GM04504 (cell line): ENCODE measurements around the gene JUP.
"Not testable (repeated sequence)": the region's sequence is repeated elsewhere in the genome, so short reads cannot be mapped to it uniquely, and the experiment has no call there.

ENCODE experiments used
- DNase-seq: peaks from one replicate; pipeline ENCODE4 v3.0.0-alpha.2; 2012; ENCODE audit warnings: low read depth

The JUP gene

DNA sequence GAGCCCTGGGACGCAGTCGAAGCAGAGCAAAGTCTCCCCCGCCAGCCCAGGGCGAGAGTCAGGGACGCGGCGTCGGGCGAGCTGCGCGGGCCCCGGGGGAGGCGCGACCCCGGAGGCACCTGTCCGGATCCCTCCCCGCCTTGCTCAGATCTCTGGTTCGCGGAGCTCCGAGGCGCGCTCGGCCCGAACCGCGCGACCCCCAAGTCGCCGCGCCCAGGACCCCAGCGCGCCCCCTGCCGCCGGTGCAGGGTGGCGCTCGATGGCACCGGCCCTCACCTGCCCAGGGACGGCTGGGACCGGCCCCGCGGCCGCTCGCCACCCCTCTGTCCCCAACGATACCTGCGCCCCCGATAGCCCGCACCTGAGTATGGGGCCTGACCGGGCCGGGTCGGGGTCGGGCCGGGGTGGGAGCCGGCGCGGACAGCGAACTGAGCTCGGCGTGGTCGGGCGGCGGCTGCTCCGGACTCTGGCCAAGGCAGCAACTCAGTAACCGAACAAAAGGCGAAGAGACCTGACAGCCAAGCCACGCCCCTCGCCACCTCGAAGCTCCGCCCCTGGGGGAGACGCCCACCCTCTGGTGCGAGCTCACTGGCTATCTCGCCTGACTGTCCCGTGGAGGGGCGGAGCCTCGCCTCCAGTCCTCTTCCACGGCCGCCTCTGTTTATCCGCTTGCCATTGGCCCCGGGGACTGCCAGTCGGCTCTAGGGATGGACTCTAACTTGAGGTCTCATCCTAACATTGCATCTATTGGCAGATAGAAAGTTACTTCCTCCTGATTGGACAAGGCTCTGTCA lies at the start of gene JUP:
Gene JUP (minus strand): TSS at position 485 of the 794 bp plus-strand sequence. CDS start 14,857 bp downstream, outside the sequence.
- peak; percentile 93 for DNase-seq

DNA sequence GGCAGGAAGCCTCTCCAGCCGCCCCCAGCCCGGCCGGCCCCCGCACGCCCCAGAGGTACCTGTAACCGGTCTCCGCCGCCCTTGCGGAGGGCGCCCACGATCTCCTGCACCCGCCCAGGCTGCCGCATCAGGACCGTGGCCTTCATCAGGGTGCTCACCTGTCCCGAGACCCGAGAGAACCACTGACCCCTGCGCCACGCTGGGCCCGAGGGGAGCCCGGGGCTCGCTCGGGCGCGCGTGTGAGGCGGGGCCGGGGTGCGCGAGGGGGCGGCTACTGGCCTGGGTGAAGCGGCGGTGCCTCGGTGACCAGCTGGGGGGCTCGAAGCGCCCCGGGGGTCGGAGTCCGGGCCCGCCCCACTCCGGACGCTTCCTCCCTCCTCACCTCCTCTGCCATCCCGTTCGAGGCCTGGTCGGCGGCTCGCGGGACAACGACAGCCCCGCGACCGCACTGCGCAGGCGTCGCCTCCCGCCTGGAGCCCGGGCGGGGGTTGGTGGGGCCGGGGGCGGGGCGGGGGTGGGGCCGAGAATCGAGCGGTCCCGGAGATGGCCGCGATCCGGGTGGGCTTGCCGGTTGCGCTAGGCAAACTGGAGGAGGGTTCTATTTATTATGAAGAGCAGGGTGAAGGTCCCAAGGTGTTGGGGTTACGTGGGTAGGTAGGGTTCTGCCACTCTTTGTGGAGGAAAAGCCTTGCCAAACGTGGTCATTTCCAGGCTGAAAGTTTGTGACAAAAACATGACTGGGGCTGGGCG lies 49.5 kb upstream of the JUP start, which contains the start of gene NT5C3B:
Gene NT5C3B (minus strand): TSS at position 433 of the 750 bp plus-strand sequence. CDS start 39 bp downstream, at position 394.
- no peak for DNase-seq

- DNase-seq: no peak
Measured at GRCh38 chr17:41835214-41835799, 48.8 kb upstream of the JUP start.

DNA sequence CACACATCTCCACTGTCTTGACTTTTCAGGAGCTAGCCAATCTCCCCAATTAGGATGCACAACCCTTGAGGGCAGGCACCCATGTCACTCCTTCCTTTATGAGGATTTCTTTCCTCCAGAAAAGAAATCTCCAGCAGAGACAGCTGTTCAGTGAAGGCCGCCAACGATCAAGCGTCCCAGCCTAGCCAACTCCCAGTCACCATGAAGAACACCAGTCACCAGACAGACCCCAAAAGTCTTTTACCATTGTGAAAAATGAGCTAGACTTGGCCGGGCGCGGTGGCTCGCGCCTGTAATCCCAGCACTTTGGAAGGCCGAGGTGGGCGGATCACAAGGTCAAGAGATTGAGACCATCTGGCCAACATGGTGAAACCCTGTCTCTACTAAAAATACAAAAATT lies 43.5 kb upstream of the JUP start:
- not testable (repeated sequence) for DNase-seq

DNA sequence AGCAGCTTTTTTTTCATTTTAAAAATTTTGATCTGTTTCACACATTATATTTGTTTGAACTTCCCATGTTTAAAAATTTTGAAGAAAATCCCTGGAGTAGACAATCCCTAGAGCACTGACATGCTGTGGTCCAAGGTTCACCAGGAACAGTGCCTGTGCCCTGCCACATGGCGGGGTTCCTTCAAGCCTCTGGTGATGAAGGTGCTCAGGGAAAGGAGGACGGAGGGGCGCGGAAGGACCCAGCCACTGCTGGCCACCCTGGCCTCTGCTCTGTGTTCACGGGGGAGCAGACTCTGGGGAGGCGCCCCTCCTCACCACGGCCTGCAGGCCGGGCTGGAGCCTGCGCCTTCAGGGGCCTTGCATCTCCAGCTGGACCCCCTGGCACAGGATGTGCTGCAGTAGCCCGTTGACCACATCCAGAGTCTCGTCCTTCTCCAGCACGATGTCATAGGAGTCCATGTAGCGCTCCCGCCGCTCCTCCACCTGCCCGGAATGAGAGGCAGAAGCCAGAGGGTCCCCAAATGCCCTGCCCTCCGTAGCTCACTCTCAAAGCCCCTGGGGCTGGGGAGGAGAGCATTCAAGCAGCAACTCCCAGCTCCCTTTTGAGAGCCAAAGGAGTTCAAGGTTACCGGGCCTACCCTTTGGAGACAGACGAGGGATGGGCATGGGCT lies 38.8 kb upstream of the JUP start:
- DNase-seq: no peak

- DNase-seq: no peak
Measured at GRCh38 chr17:41824086-41824485, 37.6 kb upstream of the JUP start.

- no peak for DNase-seq
Measured at GRCh38 chr17:41823580-41823979, 37.1 kb upstream of the JUP start.

- DNase-seq: no peak
Measured at GRCh38 chr17:41823141-41823524, 36.6 kb upstream of the JUP start.

DNA sequence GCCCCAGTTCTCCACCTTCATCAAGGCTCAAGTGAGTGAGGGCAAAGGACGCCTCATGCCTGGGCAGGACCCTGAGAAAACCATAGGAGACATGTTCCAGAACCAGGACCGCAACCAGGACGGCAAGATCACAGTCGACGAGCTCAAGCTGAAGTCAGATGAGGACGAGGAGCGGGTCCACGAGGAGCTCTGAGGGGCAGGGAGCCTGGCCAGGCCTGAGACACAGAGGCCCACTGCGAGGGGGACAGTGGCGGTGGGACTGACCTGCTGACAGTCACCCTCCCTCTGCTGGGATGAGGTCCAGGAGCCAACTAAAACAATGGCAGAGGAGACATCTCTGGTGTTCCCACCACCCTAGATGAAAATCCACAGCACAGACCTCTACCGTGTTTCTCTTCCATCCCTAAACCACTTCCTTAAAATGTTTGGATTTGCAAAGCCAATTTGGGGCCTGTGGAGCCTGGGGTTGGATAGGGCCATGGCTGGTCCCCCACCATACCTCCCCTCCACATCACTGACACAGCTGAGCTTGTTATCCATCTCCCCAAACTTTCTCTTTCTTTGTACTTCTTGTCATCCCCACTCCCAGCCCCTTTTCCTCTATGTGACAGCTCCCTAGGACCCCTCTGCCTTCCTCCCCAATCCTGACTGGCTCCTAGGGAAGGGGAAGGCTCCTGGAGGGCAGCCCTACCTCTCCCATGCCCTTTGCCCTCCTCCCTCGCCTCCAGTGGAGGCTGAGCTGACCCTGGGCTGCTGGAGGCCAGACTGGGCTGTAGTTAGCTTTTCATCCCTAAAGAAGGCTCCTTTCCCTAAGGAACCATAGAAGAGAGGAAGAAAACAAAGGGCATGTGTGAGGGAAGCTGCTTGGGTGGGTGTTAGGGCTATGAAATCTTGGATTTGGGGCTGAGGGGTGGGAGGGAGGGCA lies 36.0 kb upstream of the JUP start:
- DNase-seq: no peak

- no peak for DNase-seq
Measured at GRCh38 chr17:41821776-41822175, 35.3 kb upstream of the JUP start.

DNA sequence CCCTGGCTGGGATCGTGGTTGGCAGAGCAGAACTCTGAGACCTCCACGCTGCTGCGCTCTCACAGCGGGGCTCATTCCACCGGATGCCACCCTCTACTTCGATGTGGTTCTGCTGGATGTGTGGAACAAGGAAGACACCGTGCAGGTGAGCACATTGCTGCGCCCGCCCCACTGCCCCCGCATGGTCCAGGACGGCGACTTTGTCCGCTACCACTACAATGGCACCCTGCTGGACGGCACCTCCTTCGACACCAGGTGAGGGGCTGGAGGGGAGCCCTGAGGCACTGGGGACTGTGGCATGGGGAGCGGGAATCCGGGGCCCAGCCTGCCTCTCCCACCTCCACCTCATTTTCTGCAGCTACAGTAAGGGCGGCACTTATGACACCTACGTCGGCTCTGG lies 31.5 kb upstream of the JUP start:
- no peak for DNase-seq

GRCh38 chr17:41816637-41817320 lies 30.3 kb upstream of the JUP start:
- DNase-seq: no peak

DNA sequence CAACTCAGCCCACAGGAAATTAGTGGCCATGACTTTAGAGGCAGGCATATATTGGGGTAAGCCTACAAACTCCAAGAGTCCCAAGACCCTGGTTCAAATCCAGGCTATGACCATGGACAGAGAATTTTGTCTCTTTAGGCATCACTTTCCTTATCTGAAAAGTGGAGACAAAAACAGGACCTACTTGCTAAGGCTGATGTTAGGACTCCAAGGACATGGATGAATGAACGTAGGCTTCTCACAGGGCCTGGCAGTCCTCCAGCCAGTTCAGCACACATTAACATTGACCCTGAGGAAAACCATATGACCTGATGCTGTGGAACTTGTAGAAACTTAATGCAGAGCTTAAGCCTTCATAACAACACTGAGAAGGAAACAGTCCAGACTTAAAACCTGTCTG lies 27.7 kb upstream of the JUP start:
- no peak for DNase-seq

- DNase-seq: no peak
Measured at GRCh38 chr17:41813699-41814124, 27.2 kb upstream of the JUP start.

DNA sequence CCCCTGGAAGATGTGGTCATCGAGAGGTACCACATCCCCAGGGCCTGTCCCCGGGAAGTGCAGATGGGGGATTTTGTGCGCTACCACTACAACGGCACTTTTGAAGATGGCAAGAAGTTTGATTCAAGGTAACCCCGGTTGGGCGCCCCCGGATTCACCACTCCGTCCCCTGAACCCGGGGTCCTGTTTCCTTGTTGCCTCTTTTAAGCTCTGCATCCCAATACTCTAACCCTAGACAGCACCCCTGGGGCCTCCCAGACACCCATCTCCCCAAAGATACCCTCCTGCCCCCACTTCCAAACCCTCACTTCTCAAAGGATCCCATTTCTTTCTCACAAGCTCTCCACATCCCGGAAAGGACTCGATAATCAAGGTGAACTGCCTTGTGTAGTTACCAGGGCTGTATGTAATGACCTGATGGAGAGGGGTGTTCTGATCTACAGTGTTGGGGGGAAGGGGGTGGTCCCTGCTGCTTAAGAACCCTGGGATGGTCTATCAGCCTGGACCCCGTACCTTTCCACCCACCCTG lies 26.7 kb upstream of the JUP start:
- DNase-seq: no peak

DNA sequence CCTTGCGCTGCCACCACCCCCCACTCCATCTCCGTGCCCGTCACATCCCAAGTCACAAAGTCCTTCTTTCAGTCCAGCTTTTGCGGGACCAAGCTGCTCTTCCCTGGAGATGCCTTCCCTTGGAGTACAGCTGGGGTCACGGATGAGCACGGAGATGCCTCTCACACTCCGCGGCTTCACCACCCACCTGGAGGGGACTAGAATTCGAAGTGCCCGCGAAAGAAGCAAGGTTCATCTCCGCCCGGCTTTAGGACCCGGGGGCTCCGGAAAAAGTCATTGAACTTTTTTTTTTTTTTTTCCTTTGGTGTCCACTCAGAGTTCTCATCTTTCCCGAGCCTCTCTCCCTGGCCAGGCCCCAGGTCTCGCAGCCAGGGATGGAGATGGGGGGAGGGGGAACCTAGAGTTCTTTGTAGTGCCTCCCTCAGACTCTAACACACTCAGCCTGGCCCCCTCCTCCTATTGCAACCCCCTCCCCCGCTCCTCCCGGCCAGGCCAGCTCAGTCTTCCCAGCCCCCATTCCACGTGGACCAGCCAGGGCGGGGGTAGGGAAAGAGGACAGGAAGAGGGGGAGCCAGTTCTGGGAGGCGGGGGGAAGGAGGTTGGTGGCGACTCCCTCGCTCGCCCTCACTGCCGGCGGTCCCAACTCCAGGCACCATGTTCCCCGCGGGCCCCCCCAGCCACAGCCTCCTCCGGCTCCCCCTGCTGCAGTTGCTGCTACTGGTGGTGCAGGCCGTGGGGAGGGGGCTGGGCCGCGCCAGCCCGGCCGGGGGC lies 26.1 kb upstream of the JUP start, which contains the start of gene FKBP10:
Gene FKBP10 (plus strand): TSS at position 624 of the 771 bp plus-strand sequence. CDS start 31 bp downstream, at position 655.
- peak; percentile 75 for DNase-seq

GRCh38 chr17:41811549-41812380 lies 25.3 kb upstream of the JUP start, which contains the start of gene P3H4:
TSS of gene P3H4 (minus strand) at chr17:41811949. CDS start at chr17:41811915, 34 bp downstream.
- DNase-seq: peak; percentile 58
